Loucy (cell line): ENCODE data around the gene NOC2L.

ENCODE experiments used
- EZH2phosphoT487 ChIP-seq: fragments of 200-600 bp; IDR thresholded peaks from 2 replicates; pipeline ENCODE4 v1.6.1; 2018; ENCODE audit warnings: antibody characterized with exemption, mild to moderate bottlenecking, moderate library complexity, borderline replicate concordance
- TF ChIP-seq, protein P1 (sequence below): fragments of 200-600 bp; sonication (generic); conservative IDR thresholded peaks from 2 replicates; pipeline ENCODE4 v1.5.1; 2014; ENCODE audit warnings: mild to moderate bottlenecking, antibody characterized with exemption, low read length

DNA sequence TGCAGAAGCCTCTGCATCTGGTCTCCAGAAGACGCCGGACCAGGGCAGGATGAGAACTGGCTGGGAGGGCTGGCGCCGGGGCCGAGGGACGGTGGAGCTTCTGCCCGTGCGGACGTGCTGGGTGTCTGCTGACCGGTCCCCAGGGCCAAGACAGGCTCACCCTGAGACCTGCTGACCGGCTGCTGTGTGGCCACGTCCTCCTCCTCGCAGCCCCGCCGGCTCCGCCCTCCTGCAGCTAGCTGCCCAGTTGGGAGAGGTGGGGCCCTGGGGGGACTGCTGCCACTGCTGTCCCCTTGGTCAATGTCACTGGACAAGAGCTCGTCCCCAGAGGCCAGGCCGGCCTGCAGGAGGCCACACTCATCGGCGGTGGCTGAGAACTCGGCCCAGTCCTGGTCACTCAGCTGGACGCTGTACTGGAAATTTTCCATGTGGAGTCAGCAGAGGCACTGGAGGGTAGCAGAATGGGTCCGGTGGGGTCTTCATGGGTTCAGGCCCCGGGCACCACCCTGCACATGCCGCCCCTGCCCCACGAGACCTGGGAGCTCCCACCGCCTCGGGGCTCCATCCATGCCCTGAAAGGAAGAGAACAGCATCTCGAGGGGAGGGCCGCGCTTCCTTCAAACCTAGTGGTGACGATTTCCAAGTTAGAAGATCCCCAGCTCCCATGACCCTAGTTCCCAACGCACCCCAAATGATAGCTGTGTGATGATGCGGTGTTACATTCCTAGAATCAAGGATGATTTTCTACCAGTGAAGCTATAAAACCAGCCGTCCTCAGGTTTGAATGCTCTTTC is 21.7 kb upstream of the NOC2L start:
- TF ChIP-seq, protein P1, sequence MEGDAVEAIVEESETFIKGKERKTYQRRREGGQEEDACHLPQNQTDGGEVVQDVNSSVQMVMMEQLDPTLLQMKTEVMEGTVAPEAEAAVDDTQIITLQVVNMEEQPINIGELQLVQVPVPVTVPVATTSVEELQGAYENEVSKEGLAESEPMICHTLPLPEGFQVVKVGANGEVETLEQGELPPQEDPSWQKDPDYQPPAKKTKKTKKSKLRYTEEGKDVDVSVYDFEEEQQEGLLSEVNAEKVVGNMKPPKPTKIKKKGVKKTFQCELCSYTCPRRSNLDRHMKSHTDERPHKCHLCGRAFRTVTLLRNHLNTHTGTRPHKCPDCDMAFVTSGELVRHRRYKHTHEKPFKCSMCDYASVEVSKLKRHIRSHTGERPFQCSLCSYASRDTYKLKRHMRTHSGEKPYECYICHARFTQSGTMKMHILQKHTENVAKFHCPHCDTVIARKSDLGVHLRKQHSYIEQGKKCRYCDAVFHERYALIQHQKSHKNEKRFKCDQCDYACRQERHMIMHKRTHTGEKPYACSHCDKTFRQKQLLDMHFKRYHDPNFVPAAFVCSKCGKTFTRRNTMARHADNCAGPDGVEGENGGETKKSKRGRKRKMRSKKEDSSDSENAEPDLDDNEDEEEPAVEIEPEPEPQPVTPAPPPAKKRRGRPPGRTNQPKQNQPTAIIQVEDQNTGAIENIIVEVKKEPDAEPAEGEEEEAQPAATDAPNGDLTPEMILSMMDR: no peak
- TF ChIP-seq EZH2phosphoT487: no peak
